NCI-H2081 (cell line): Measurements from ENCODE around the gene MAN1A1.

Source experiments
- DNase-seq, 2 experiments: peaks; one replicate each; lab custom pipeline; 2025; lab: John Stamatoyannopoulos, UW

Gene MAN1A1

DNA sequence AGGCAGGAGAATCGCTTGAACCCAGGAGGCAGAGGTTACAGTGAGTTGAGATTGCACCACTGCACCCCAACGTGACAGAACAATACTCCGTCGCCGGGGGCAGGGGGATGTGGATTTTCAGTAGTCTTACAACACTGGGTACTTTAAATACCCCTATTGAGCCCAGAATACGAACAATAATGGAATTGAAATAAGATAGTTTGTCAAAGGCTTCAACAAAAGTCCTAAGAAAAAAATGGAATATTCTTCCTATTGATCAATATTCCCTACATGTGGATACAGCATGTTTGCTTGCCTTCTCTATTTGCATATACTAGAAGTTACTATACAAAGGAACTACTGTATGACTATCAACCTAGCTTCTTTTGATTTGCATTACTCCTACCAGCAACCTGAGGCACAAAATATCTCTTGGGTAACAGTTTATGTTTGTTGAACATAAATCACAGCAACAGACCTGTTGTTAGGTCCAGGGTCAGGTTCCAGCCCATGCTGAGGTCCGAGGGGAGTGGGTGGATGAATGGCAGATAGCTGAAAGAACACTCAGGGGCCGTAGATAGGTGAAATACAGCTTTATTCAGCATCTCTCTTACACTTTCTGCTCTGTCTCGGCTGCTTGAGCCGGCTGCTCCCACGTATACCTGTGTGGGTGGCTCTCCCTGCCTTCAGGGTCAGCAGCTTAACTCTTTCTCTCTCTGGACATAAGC lies 23.8 kb downstream of the MAN1A1 start:
- DNase-seq, result no peak

DNA sequence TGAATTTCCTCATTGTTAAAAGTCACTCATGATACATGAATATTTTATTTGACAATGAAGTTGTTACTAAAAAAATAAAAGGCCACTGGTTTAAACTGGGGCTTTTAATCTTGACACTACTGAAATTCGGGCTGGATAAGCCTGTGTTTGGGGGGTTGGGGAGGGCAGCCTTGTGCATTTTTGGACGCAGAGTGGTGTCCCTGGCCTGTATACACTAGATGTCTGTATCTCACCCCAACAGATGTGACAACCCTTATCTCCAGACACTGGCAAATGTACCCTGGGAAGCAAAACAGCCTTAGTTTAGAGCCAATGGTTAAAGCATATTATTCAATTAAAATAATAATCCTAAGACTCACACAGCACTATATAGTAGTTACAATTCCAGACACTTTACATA lies 24.8 kb downstream of the MAN1A1 start:
- no peak for DNase-seq

DNA sequence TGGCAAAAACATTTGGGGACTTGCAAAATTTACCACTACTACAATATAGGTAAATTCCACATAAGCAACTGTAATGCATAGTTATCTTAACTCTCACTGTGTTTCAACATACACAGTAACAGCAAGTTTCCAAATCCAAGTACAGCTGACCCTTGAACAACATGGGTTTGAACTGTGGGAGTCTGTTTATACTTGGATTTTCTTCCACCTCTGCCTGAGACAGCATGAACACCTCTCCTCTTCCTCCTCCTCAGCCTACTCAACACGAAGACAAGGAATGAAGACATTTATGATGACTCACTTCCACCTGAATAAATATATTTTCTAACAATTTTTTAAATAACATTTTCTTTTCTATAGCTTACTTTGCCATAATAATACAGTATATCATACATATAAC lies 25.6 kb downstream of the MAN1A1 start:
- no peak for DNase-seq

DNA sequence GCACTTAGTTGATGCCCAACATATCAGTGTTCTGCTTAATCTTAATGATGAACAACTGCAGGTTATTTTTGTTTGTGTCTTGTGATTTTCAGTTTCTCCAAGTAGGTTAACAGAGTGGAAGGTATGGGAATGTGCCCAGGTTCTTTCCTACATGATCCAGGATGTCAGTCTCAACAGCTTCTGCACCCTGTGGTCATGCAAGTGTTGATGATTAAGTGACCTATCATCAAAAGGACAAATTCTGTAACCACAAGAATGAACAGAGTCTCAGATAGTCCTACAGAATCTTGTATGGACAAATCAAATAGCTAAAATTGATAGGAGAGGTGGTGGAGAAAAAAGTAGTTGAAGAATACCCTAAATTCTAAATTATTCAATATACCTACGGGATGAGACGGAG lies 26.1 kb downstream of the MAN1A1 start:
- DNase-seq, result no peak

DNA sequence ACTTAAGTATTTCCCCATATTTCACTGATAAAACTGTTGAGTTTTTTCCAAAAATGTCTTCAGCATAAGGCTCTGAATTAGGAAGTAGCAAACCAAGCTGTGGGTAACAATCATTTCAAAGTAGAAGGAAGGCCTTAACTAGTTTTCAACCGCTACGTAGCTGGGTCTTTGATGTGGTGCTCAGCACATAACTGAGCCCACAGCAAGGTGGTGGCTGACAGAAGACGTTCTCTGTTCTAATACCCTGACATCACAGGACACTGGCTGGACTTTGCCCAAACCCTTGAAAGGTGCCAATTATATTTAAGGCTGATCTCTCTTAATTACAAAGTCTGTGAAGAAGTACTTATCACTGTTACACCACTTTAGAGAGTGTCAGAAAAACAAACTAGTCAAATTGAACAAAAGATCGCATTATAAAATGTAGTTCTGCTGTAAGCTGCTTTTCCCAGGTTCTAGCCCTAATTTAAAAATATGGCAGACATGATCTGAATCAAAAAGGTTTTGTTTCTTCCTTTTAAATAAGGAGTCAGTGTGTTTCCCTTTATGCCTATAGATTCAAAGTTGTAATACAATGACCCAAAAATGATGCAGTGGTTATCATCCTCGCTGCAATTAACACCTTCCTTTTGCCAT lies 26.7 kb downstream of the MAN1A1 start:
- DNase-seq, result no peak

DNA sequence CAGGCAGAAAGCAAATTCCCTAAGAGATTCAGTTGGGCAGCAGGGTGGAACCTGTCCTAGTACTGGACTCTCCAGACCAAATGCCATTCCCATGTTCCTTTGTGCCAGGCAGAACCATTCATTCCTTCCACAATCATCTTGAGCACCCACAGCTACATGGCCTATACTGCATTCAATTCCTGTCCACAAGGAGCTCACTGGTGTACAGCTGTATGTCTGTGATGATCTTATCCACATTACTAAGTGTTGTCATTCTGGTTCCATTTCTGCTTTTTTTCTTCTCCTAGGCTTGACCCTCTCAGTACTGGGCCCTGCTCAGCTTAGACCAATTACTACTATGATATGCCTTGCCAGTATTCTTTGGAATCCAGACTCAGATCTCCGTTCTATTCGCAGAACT lies 27.5 kb downstream of the MAN1A1 start:
- no peak for DNase-seq

DNA sequence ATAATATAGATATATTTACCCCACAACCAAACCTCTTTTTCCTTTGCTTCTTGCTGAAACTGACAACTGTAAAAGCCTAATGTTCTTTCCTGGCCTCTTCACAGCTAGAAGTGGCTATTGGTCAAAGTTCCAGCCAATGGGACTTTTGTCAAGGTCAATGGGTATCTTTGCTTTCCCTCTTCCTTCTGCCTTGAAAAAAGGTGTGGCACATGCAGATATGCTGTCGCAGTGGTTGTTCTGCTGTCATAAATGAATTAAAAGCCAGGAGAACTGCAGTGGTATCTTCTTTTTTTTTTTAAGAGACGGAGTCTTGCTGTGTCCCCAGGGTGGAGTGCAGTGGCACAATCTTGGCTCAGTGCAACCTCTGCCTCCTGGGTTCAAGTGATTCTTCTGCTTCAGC lies 29.9 kb downstream of the MAN1A1 start:
- no peak for DNase-seq

DNA sequence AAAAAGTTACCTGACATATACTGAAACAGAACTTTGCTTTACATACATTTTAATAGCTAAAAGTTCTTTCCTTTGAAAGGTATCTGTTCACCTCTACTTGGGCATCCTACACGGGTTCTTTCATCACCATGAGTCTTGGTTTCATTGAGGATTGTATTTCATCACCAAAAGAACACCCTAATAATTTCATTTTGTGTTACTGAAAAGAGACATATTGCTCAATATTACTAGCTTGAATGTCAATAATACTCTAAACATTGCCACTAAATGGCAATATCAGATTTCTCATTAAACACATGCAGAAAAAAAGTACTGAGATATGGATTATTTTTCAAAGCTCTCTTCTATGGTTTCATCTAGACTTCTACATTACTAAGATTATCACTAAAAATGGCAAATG lies 30.8 kb downstream of the MAN1A1 start:
- DNase-seq, result no peak

DNA sequence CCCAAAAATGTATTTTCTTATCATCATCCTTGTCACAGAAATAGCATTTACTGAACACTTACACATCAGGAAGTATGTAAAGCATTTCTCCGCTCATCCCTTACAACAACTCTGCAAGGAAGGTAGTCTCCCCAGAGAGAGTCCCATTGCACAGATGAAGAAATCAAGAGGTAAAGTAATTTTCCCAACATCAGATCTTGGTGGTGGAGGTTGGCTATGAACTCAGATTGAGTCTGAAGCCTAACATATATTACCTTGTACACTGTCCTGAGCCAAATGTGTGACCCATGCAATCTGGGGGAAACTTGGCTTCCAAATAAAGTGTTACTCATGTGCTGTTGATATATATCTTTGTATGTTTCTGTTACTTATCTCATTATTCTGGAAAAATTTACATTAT lies 31.4 kb downstream of the MAN1A1 start:
- DNase-seq, result no peak

DNA sequence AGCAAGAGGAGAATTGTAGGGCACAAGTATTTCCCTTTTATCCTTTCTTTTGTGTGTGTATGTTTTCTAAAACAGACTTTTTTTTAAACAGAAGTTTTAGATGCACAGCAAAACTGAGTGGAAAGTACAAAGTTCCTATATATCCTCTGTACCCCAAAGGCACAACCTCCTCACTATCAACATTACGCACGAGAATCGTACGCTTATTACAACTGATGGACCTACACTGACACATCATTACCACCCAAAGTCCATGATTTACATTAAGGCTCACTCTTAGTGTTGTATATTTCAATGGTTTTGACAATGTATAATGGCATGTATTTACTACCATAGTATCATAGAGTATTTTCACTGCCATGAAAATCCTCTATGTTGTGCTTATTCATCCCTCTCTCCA lies 32.6 kb downstream of the MAN1A1 start:
- DNase-seq, result no peak

DNA sequence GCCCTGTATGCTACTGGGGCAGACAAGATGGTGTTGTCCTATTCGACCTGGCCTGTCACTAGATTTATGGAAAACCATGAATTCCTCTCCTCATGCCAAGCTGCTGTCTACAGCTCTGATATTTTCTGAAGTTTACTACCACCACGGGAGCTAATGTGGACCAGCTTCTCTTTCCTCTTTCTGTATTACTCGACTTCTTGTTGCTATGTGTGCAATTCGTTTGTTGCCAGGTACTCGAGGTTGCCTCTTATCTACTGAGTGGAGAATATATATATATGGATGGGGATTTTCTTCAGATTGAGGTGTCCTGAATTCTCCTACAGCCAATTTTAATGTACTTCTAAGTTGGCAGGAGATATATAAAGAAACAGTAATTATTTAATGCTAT lies 34.7 kb downstream of the MAN1A1 start:
- no peak for DNase-seq

DNA sequence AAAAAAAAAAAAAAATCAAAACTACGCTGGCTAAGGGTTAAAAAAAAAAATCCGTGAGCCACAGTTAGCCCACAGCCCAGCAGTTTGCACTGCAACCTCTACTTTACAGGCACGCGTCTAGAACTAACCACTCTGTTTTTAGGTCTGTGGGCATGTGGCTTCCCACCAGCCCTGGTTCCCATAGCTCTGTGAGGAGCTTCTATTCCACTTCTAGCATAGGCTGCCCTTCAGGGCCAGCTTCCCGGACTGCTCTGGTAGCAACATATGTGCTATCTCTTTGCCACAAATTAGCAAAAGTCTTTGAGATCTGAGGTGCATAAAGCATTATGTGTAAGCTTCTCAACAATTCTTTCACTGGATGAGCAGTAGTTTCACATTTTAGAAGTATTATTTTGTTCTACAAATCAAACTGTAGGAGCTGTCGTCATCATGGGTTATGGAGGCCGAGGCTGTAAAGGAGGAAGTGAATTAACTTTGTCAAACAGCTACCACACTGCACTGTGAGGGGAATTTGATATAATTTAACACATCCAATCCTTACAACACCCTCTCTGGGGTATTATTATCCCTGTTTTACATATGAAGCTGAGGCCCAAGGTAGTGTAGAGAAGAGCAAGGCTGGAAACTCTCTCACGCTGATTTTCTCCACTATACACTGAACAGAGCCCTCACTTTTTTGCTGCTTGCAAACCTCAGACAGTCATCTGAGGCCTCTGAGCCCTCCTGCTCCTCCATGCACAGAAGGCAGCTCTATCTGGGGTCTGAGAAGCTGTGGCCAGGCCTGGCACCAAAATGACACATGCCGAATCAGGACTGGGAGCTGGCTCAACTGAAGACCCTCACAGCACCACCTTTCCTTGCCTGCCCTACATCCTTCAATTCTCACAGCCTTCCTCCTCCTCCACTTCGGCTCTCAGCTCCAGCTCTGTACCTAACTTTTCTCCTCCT lies 35.4 kb downstream of the MAN1A1 start:
- DNase-seq, result no peak

DNA sequence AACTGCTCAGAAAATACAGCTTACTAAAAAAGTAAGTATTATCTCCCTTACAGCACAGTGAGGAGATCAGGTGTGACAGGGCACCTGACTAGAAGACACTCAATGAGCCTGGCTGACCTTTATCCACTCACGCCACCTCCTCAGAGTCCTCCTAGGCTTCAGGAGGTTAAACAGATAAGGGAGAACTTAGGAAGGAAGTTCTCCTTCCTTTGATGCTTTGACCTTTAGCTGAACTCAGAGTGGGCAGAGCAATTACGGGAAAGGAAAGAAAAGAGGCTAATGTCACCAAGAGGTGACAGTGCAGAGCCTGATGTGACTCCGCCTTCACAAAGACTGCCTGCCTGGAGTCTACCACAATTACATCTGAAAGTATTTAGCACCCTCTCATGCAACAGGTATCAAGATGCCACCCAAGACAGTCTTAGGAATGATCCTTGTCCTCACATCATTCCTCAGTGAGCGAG lies 36.7 kb downstream of the MAN1A1 start:
- no peak for DNase-seq

DNA sequence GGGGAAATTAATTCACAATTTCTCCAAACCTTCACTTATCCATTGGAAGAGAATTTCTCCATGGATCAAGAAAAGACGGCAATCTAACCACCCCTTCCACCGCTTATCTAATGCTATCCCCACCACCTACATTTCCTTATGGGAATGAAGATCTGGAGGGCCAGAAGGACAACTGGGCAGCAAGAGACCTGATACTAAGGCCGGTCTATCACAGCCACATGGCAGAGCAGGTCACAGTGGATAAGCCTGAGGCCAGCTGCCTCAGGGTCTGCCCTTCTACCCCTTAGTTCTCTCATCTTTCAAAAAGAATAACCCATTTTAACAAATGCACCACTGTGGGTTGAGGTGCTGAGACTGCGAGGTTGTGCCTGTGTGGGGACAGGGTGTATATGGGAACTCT lies 37.1 kb downstream of the MAN1A1 start:
- DNase-seq, result no peak

DNA sequence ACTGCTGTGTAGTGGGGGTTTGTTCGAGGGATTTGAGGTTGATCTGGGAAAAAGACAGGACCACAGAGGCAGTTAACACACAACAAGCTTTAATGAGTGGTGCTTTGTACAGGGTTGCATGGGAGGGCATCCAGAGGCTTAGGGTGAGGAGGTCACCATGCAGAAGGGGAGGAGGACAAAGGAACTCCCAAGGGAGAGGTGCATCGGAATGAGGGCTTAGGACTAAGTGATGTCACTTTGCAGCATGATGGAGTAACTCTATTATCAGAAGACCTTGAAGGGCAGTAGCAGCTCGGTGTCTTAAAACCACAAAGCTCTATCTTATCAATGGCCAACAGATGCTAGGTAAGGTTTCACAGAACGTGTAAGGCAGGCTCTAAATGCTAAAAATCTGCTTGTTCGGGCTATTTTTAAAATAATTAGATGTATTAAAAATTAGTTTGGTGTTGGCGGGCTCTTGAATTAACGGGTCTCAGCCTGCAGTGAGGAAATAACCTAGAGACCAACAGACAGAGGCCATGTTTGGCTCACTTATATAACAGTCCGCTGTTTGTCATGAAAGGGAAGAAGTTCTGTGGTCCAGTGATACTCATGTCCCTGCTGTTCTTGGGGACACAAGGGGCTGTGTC lies 37.9 kb downstream of the MAN1A1 start:
- no peak for DNase-seq

DNA sequence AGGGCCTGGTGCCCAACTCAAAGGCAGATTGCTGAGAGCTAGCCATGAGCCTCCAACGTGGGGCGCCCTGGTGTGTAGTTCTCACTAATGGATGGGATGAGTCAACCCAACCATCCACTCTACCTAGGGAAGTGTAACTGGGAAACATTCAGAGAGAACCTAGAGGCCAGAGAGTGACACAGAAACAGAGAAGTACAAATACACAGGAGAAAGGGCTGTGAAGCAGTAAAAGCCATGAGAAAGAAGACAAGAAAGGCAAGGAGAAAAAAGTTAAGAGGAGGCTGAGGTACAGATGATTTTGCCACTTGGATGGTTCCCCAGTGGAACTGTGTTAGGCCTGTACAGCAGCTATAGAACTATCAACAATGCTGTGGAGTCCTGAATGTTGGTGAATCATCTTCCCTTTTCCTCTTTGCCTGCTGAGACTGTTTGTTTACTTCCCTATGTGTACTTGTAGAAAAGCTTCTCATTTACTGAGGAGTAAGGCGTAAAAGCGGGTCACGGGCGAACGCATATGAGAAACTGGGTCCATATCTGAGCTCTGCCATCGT lies 39.0 kb downstream of the MAN1A1 start:
- DNase-seq, result no peak

DNA sequence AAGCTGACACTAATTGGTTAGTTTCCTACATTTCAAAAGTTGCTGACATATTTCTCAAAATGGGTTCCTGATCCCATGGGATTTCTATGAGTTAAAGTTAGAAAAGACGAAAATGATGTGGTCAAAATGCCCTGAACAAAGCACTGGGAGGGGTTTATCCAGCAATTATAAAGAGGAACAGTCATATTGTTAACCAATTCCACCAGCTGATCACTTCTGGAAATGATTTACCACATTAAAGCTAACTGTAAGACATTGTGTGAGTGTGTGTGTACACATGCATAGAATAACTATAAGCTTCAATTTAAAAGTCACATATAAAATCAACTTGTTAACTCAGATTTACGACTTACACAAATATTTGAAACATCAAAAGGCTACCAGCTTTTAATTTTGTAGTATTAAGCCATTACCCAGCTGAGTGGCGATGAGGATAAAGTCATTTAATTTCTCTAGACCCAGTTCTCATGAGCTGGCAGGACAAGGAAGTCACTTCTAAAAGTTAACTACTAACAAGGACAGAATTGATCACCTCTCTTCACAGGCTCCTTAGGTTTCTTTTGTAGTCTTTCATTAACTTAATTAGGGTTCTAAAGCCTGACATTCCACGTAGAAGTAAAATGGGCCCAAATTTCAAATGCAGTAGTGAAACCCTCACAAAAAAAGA lies 40.4 kb downstream of the MAN1A1 start:
- DNase-seq, result peak in 1 of 2 experiments; percentile 32

DNA sequence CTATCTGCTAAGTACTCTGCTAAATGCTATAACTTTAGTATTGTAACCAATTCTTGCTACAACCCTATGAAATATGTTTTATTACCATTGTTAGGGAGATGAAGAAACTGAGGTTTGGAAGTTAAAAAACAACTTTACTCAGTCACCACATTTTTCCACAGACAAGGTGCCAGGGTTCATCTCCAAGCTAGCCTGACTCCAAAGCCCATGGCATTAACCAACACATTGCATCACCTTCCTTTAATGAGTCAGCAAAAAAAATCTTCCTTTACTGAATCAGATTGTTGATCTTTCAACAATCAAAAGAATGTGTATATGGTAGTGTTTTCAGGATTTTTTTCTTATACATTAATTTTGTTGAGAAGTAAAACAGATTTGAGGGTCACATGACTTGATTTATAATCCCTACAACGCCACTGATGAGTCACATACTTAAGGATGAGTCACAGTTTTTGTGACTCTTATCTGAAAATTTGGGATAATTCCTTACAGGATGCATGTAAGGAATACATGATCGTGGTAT lies 41.5 kb downstream of the MAN1A1 start:
- no peak for DNase-seq

DNA sequence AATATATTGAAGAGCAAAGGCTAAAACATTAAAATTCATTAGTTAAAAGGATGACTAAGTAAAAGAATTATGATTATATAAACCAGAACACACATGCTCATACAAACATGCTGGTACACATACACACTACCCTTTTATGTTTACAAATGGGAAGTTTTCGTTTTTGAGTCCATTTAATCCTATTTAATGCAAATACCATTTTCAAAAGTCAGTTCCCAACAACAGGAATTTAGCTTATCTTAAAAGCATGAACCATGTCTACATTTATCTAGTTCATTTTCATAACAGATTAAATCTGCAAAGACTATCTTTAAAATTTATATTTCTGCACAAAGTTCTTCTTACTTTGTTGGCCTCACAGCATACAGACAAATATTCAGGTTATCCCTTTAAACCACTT lies 42.5 kb downstream of the MAN1A1 start:
- DNase-seq, result no peak

DNA sequence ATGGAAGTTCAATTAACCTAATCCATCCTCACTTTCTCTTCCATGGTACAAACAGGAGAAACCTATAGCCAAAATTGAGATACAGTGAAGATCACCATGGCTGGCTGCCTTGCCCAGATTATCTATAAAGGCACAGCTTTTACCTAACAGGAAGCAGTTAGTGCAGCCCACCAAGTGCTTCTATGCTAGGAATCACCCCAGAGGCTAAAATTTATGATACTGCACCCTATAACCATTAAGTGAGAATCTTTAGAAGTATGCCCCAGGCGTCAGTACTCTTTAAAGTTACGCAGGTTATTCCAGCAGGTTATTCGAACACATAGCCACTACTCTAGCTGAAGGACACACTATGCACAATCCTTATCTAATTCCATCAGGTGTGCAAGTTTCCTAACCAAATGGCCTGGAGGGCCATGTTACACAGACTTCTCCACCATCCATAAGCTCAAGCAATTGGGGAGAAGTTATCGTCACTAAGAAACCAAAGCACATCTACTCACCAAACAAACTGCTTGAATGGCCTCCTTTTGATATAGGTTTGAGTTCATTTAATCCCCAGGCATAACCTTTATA lies 43.1 kb downstream of the MAN1A1 start:
- no peak for DNase-seq
